ENCODE measurements around the gene SORBS1. TPM values are rescaled to one million over a fixed set of nuclear protein-coding genes. Genes with fewer than 3 reads are reported as not detected.

Gene SORBS1
- total RNA-seq (2021) (33.8 to 39.9 TPM (median 34.3 TPM) in 3 replicates), Bru-seq, nascent RNA (percentile 72 among the genes with signal in this experiment)
- long read RNA-seq, experiment 1, full-length matches to known transcripts: 27 of 129 reads
- long read RNA-seq, experiment 1, partial matches to known transcripts: 19 of 129 reads
- long read RNA-seq, experiment 1, other reads (novel, unspliced or antisense): 83 of 129 reads
- long read RNA-seq, experiment 2, full-length matches to known transcripts: 1 of 23 reads
- long read RNA-seq, experiment 2, partial matches to known transcripts: 8 of 23 reads
- long read RNA-seq, experiment 2, other reads (novel, unspliced or antisense): 14 of 23 reads
- long read RNA-seq, experiment 3, partial matches to known transcripts: 0 of 1 reads
- long read RNA-seq, experiment 3, other reads (novel, unspliced or antisense): 1 of 1 reads

DNA sequence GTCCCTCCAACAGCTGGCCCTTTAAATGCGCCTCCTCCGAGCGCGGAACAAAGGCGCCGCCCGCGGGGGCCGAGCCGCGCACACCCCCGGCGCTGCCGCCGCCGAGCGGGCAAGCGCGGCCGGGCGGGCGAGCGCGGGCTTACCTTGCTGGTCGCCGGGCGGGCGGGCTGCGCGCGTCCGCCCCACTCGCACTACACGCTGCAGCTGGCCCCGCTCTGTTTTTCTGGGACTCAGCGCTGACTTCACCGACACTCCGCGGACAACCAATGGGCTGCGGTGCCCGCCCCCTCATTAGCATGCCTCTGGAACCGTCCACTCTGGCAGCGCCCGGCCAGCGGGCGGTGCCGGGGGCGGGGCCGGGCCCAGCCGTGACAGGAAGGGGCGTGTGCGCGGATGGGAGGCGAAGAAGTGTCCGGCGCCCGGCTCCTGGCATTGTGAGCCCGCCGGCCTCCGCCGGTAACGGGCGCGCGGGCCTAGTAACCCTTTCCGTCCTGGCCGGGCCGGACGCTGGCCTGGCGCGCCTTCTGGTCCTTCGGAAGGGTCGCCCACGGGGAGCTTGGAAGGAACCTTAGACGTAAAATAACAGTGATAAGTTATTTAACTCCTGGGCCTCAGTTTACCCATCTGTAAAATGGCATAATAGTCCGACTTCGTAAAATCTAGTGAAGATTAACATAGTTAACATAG lies at the start of gene SORBS1:
Gene SORBS1 (minus strand): TSS at position 195 of the 687 bp plus-strand sequence. CDS start 120,236 bp downstream, outside the sequence.
- DNase-seq (ENCODE audit: low spot score) (peak; percentile 95), ATAC-seq (peak; percentile 93)
- no peaks in the 10 kb centered on the region for H3K36me3 Mint-ChIP-seq
- H3K9me3 Mint-ChIP-seq: no peaks in the 10 kb centered on the region
- H3K4me3 Mint-ChIP-seq: peak within 1 kb of the TSS; percentile 99
- peaks cover 45% of the 10 kb centered on the region for H3K4me1 Mint-ChIP-seq
- ChIA-PET POLR2A (no interaction called here), CTCF (interaction anchor here (0.8 to 1.8 kb wide), 3 partner anchors 40 to 347 kb away, joined by 3 to 6 read pairs (median 5); partner anchors contain the start of gene CC2D2B)
- peaks cover 3% of the 10 kb centered on the region; the same call in 1 of the 2 replicates for H3K27me3 Mint-ChIP-seq (ENCODE audit: low read depth)
- H3K27ac Mint-ChIP-seq: peak within 1 kb of the TSS; percentile 96
- TF ChIP-seq, protein P1, sequence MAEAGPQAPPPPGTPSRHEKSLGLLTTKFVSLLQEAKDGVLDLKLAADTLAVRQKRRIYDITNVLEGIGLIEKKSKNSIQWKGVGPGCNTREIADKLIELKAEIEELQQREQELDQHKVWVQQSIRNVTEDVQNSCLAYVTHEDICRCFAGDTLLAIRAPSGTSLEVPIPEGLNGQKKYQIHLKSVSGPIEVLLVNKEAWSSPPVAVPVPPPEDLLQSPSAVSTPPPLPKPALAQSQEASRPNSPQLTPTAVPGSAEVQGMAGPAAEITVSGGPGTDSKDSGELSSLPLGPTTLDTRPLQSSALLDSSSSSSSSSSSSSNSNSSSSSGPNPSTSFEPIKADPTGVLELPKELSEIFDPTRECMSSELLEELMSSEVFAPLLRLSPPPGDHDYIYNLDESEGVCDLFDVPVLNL (CRISPR knock-in tag; IDR thresholded peaks at IDR 0.05; ENCODE audit: borderline replicate concordance, low read depth): no peak
- TF ChIP-seq, protein P2, sequence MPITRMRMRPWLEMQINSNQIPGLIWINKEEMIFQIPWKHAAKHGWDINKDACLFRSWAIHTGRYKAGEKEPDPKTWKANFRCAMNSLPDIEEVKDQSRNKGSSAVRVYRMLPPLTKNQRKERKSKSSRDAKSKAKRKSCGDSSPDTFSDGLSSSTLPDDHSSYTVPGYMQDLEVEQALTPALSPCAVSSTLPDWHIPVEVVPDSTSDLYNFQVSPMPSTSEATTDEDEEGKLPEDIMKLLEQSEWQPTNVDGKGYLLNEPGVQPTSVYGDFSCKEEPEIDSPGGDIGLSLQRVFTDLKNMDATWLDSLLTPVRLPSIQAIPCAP (CRISPR knock-in tag; IDR thresholded peaks at IDR 0.05): no peak
- TF ChIP-seq, protein P3, sequence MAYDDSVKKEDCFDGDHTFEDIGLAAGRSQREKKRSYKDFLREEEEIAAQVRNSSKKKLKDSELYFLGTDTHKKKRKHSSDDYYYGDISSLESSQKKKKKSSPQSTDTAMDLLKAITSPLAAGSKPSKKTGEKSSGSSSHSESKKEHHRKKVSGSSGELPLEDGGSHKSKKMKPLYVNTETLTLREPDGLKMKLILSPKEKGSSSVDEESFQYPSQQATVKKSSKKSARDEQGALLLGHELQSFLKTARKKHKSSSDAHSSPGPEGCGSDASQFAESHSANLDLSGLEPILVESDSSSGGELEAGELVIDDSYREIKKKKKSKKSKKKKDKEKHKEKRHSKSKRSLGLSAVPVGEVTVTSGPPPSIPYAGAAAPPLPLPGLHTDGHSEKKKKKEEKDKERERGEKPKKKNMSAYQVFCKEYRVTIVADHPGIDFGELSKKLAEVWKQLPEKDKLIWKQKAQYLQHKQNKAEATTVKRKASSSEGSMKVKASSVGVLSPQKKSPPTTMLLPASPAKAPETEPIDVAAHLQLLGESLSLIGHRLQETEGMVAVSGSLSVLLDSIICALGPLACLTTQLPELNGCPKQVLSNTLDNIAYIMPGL (CRISPR knock-in tag; IDR thresholded peaks at IDR 0.05): no peak
- TF ChIP-seq ATF1 (CRISPR knock-in tag; IDR thresholded peaks at IDR 0.05) (no peak), HMGA2 (CRISPR knock-in tag; IDR thresholded peaks at IDR 0.05) (no peak), ETV6 (CRISPR knock-in tag; IDR thresholded peaks at IDR 0.05) (no peak; the same call in 1 of the 2 replicates), KAT7 (CRISPR knock-in tag; IDR thresholded peaks at IDR 0.05; ENCODE audit: borderline replicate concordance) (no peak), FOXK1 (CRISPR knock-in tag; IDR thresholded peaks at IDR 0.05) (peak; percentile 54; the same call in 1 of the 2 replicates), RORB (CRISPR knock-in tag; IDR thresholded peaks at IDR 0.05) (no peak), CBFB (CRISPR knock-in tag; IDR thresholded peaks at IDR 0.05; ENCODE audit: low read depth) (no peak), GTF2I (CRISPR knock-in tag; conservative IDR thresholded peaks at IDR 0.05) (peak; percentile 97)
- TF ChIP-seq, protein P4, sequence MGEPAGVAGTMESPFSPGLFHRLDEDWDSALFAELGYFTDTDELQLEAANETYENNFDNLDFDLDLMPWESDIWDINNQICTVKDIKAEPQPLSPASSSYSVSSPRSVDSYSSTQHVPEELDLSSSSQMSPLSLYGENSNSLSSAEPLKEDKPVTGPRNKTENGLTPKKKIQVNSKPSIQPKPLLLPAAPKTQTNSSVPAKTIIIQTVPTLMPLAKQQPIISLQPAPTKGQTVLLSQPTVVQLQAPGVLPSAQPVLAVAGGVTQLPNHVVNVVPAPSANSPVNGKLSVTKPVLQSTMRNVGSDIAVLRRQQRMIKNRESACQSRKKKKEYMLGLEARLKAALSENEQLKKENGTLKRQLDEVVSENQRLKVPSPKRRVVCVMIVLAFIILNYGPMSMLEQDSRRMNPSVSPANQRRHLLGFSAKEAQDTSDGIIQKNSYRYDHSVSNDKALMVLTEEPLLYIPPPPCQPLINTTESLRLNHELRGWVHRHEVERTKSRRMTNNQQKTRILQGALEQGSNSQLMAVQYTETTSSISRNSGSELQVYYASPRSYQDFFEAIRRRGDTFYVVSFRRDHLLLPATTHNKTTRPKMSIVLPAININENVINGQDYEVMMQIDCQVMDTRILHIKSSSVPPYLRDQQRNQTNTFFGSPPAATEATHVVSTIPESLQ (CRISPR knock-in tag; IDR thresholded peaks at IDR 0.05): no peak
- TF ChIP-seq, protein P5, sequence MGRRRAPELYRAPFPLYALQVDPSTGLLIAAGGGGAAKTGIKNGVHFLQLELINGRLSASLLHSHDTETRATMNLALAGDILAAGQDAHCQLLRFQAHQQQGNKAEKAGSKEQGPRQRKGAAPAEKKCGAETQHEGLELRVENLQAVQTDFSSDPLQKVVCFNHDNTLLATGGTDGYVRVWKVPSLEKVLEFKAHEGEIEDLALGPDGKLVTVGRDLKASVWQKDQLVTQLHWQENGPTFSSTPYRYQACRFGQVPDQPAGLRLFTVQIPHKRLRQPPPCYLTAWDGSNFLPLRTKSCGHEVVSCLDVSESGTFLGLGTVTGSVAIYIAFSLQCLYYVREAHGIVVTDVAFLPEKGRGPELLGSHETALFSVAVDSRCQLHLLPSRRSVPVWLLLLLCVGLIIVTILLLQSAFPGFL (CRISPR knock-in tag; IDR thresholded peaks at IDR 0.05; ENCODE audit: borderline replicate concordance): no peak
- TF ChIP-seq, protein P6, sequence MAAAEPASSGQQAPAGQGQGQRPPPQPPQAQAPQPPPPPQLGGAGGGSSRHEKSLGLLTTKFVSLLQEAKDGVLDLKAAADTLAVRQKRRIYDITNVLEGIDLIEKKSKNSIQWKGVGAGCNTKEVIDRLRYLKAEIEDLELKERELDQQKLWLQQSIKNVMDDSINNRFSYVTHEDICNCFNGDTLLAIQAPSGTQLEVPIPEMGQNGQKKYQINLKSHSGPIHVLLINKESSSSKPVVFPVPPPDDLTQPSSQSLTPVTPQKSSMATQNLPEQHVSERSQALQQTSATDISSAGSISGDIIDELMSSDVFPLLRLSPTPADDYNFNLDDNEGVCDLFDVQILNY (CRISPR knock-in tag; IDR thresholded peaks at IDR 0.05): 0 out of 2 replicates have a peak, but pooled peaks have one; percentile 24
- TF ChIP-seq, protein P7, sequence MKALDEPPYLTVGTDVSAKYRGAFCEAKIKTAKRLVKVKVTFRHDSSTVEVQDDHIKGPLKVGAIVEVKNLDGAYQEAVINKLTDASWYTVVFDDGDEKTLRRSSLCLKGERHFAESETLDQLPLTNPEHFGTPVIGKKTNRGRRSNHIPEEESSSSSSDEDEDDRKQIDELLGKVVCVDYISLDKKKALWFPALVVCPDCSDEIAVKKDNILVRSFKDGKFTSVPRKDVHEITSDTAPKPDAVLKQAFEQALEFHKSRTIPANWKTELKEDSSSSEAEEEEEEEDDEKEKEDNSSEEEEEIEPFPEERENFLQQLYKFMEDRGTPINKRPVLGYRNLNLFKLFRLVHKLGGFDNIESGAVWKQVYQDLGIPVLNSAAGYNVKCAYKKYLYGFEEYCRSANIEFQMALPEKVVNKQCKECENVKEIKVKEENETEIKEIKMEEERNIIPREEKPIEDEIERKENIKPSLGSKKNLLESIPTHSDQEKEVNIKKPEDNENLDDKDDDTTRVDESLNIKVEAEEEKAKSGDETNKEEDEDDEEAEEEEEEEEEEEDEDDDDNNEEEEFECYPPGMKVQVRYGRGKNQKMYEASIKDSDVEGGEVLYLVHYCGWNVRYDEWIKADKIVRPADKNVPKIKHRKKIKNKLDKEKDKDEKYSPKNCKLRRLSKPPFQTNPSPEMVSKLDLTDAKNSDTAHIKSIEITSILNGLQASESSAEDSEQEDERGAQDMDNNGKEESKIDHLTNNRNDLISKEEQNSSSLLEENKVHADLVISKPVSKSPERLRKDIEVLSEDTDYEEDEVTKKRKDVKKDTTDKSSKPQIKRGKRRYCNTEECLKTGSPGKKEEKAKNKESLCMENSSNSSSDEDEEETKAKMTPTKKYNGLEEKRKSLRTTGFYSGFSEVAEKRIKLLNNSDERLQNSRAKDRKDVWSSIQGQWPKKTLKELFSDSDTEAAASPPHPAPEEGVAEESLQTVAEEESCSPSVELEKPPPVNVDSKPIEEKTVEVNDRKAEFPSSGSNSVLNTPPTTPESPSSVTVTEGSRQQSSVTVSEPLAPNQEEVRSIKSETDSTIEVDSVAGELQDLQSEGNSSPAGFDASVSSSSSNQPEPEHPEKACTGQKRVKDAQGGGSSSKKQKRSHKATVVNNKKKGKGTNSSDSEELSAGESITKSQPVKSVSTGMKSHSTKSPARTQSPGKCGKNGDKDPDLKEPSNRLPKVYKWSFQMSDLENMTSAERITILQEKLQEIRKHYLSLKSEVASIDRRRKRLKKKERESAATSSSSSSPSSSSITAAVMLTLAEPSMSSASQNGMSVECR (CRISPR knock-in tag; IDR thresholded peaks at IDR 0.05; ENCODE audit: borderline replicate concordance): 0 out of 2 replicates have a peak, but pooled peaks have one; percentile 26
- TF ChIP-seq, protein P8, sequence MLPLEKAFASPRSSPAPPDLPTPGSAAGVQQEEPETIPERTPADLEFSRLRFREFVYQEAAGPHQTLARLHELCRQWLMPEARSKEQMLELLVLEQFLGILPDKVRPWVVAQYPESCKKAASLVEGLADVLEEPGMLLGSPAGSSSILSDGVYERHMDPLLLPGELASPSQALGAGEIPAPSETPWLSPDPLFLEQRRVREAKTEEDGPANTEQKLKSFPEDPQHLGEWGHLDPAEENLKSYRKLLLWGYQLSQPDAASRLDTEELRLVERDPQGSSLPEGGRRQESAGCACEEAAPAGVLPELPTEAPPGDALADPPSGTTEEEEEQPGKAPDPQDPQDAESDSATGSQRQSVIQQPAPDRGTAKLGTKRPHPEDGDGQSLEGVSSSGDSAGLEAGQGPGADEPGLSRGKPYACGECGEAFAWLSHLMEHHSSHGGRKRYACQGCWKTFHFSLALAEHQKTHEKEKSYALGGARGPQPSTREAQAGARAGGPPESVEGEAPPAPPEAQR (CRISPR knock-in tag; IDR thresholded peaks at IDR 0.05): no peak
- TF ChIP-seq, protein P9, sequence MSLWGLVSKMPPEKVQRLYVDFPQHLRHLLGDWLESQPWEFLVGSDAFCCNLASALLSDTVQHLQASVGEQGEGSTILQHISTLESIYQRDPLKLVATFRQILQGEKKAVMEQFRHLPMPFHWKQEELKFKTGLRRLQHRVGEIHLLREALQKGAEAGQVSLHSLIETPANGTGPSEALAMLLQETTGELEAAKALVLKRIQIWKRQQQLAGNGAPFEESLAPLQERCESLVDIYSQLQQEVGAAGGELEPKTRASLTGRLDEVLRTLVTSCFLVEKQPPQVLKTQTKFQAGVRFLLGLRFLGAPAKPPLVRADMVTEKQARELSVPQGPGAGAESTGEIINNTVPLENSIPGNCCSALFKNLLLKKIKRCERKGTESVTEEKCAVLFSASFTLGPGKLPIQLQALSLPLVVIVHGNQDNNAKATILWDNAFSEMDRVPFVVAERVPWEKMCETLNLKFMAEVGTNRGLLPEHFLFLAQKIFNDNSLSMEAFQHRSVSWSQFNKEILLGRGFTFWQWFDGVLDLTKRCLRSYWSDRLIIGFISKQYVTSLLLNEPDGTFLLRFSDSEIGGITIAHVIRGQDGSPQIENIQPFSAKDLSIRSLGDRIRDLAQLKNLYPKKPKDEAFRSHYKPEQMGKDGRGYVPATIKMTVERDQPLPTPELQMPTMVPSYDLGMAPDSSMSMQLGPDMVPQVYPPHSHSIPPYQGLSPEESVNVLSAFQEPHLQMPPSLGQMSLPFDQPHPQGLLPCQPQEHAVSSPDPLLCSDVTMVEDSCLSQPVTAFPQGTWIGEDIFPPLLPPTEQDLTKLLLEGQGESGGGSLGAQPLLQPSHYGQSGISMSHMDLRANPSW (CRISPR knock-in tag; conservative IDR thresholded peaks at IDR 0.05; ENCODE audit: low read depth): no peak

Measured in WTC11 (cell line).